WERI-Rb-1 (cell line): ENCODE results near the gene OR52E6.

ENCODE experiments used
- DNase-seq: peaks from one replicate; pipeline ENCODE4 v3.0.0-alpha.2; 2020
- H3K27ac ChIP-seq: fragments of 250-450 bp; sonication (Bioruptor Pico); 2 replicates; pipeline ENCODE4 v1.5.1; 2020; ENCODE audit warnings: mild to moderate bottlenecking, moderate library complexity
- H3K27me3 ChIP-seq: fragments of 250-450 bp; sonication (Bioruptor Pico); 2 replicates; pipeline ENCODE4 v1.5.1; 2021; ENCODE audit warnings: mild to moderate bottlenecking, low read depth, moderate library complexity; ENCODE audit not compliant: insufficient read depth, severe bottlenecking
- H3K36me3 ChIP-seq: fragments of 250-450 bp; sonication (Bioruptor Pico); 2 replicates; pipeline ENCODE4 v1.5.1; 2020; ENCODE audit warnings: mild to moderate bottlenecking, moderate library complexity
- H3K4me3 ChIP-seq: 2 replicates; pipeline ENCODE4 v1.5.1; 2011; ENCODE audit warnings: low read depth, mild to moderate bottlenecking, control low read depth, low read length
- H3K9me3 ChIP-seq: fragments of 250-450 bp; sonication (Bioruptor Pico); 2 replicates; pipeline ENCODE4 v1.5.1; 2021; ENCODE audit warnings: mild to moderate bottlenecking, moderate library complexity; ENCODE audit not compliant: severe bottlenecking
- CTCF ChIP-seq: IDR thresholded peaks from 2 replicates; pipeline ENCODE4 v1.5.1; 2011; ENCODE audit warnings: low read depth, mild to moderate bottlenecking, control low read depth, inconsistent platforms, low read length

Gene OR52E6

GRCh38 chr11:5796541-5796940 lies 45.2 kb downstream of the OR52E6 start:
- peaks cover 28% of the 10 kb centered on the region for H3K27me3 ChIP-seq
- no peaks in the 10 kb centered on the region for H3K9me3 ChIP-seq
- DNase-seq: no peak
- no peaks in the 10 kb centered on the region for H3K36me3 ChIP-seq
- H3K27ac ChIP-seq: no peak overlapping the region
- H3K4me3 ChIP-seq: no peak overlapping the region
- no peak for TF ChIP-seq CTCF

GRCh38 chr11:5791165-5791564 lies 50.5 kb downstream of the OR52E6 start, which contains the start of gene OR52N1:
OR52N1 (minus strand) TSS chr11:5791265; CDS start chr11:5788816, 2,449 bp downstream.
- Histone ChIP-seq H3K9me3 (no peaks in the 10 kb centered on the region), H3K27ac (no peak within 1 kb of the TSS), H3K36me3 (no peaks in the 10 kb centered on the region), H3K27me3 (peaks cover 8% of the 10 kb centered on the region), H3K4me3 (no peak within 1 kb of the TSS)
- no peak for DNase-seq
- TF ChIP-seq CTCF: no peak
